Measurements from ENCODE around the gene SCN4B. TPM values are rescaled to one million over a fixed set of nuclear protein-coding genes. Genes with fewer than 3 reads are reported as not detected.

The SCN4B gene
- total RNA-seq, 2 experiments from 2014 or later: not detected

DNA sequence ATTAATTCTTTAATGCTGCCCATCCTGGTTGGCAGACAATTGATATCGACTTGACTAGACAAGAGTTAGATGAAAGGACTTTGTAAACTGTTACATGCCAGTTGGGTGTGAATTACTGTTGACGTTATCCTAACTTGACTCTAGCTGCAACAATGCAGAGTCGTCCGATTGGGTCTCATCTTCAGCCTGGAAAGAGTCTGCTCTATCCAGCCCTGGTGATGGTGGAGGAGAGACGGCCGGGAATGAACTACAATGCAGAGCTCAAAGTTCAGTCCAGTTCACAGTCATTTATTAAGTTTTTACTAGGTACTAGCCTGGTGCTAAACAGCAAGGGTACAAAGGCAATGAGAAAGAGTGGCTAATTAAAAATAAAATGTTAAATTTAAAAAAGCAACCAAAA, 60.9 kb downstream of the SCN4B start:
- peaks cover 14 to 15% of the 10 kb centered on the region in 2 experiments for H3K9me3 ChIP-seq (ENCODE audit: control insufficient read depth in 1 of 2, insufficient read depth in 1 of 2, low read length in 2 of 2)
- H3K27me3 Mint-ChIP-seq: peaks cover 10% of the 10 kb centered on the region
- intact Hi-C loops (cut with DNase I, micrococcal nuclease): no loop called here
- H3K4me1 ChIP-seq (ENCODE audit: insufficient read depth, low read length): no peaks in the 10 kb centered on the region
- no peak overlapping the region for H3K27ac Mint-ChIP-seq
- no peak for DNase-seq
- TF ChIP-seq, protein P1, sequence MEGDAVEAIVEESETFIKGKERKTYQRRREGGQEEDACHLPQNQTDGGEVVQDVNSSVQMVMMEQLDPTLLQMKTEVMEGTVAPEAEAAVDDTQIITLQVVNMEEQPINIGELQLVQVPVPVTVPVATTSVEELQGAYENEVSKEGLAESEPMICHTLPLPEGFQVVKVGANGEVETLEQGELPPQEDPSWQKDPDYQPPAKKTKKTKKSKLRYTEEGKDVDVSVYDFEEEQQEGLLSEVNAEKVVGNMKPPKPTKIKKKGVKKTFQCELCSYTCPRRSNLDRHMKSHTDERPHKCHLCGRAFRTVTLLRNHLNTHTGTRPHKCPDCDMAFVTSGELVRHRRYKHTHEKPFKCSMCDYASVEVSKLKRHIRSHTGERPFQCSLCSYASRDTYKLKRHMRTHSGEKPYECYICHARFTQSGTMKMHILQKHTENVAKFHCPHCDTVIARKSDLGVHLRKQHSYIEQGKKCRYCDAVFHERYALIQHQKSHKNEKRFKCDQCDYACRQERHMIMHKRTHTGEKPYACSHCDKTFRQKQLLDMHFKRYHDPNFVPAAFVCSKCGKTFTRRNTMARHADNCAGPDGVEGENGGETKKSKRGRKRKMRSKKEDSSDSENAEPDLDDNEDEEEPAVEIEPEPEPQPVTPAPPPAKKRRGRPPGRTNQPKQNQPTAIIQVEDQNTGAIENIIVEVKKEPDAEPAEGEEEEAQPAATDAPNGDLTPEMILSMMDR (IDR thresholded peaks at IDR 0.05): no peak
- ChIA-PET POLR2A (no interaction called here), CTCF (interaction anchor here (1.4 kb wide), 1 partner anchor 9 kb away, joined by 3 read pairs; no protein-coding TSS in a partner anchor)
- ATAC-seq (ENCODE audit: poor library complexity): no peak
- H3K27me3 ChIP-seq (ENCODE audit: control insufficient read depth in 1 of 2, insufficient read depth in 2 of 2, low read length in 2 of 2): peaks cover 3 to 7% of the 10 kb centered on the region in 2 experiments
- H3K4me3 Mint-ChIP-seq: no peak overlapping the region
- H3K27ac ChIP-seq (ENCODE audit: low read depth in 1 of 2, low read length in 2 of 2): no peak overlapping the region
- no peaks in the 10 kb centered on the region for H3K36me3 ChIP-seq (ENCODE audit: insufficient read depth, low read length)
- no peaks in the 10 kb centered on the region for H3K4me1 Mint-ChIP-seq (ENCODE audit: low read depth)
- H3K4me3 ChIP-seq (ENCODE audit: low read length): no peak overlapping the region
- H3K9me3 Mint-ChIP-seq: peaks cover 2% of the 10 kb centered on the region
- H3K36me3 Mint-ChIP-seq (ENCODE audit: low read depth): no peaks in the 10 kb centered on the region

DNA sequence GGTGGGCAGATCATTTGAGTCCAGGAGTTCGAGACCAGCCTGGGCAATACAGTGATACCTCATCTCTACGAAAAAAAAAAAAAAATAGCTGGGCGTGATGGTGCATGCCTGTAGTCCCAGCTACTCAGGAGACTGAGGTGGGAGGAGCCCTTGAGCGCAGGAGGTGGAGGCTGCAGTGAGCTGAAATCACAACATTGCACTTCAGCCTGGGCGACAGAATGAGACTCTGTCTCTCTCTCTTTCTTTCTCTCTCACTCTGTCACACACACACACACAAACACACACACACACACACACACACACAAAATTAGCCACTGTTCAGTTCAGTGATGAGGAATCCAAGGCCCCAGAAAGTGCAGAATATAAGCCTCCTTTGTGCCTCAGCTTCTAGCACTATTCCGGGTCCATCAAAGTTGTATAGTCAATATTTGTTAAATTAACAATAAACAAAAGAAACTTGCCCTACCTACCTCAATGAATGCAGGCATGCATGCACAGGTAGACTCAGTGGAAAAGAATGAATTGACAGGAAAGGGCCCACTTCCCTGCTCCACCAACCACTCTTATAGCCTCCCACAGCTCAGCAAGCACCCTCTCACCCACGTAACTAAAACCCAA, 62.0 kb downstream of the SCN4B start:
- H3K36me3 Mint-ChIP-seq (ENCODE audit: low read depth): no peaks in the 10 kb centered on the region
- no peak overlapping the region for H3K4me3 ChIP-seq (ENCODE audit: low read length)
- no peaks in the 10 kb centered on the region for H3K36me3 ChIP-seq (ENCODE audit: insufficient read depth, low read length)
- ChIA-PET POLR2A (no interaction called here), CTCF (no interaction called here)
- no peak overlapping the region for H3K4me3 Mint-ChIP-seq
- H3K27ac ChIP-seq (ENCODE audit: low read depth in 1 of 2, low read length in 2 of 2): no peak overlapping the region
- peaks cover 10% of the 10 kb centered on the region for H3K27me3 Mint-ChIP-seq
- peaks cover 3 to 8% of the 10 kb centered on the region in 2 experiments for H3K27me3 ChIP-seq (ENCODE audit: control insufficient read depth in 1 of 2, insufficient read depth in 2 of 2, low read length in 2 of 2)
- H3K9me3 Mint-ChIP-seq: peaks cover 2% of the 10 kb centered on the region
- DNase-seq (no peak), ATAC-seq (ENCODE audit: poor library complexity) (no peak)
- TF ChIP-seq, protein P1 (IDR thresholded peaks at IDR 0.05): no peak
- H3K4me1 ChIP-seq (ENCODE audit: insufficient read depth, low read length): no peaks in the 10 kb centered on the region
- intact Hi-C loops (cut with DNase I, micrococcal nuclease): no loop called here
- H3K27ac Mint-ChIP-seq: no peak overlapping the region
- H3K9me3 ChIP-seq (ENCODE audit: control insufficient read depth in 1 of 2, insufficient read depth in 1 of 2, low read length in 2 of 2): peaks cover 19 to 22% of the 10 kb centered on the region in 2 experiments
- H3K4me1 Mint-ChIP-seq (ENCODE audit: low read depth): no peaks in the 10 kb centered on the region

DNA sequence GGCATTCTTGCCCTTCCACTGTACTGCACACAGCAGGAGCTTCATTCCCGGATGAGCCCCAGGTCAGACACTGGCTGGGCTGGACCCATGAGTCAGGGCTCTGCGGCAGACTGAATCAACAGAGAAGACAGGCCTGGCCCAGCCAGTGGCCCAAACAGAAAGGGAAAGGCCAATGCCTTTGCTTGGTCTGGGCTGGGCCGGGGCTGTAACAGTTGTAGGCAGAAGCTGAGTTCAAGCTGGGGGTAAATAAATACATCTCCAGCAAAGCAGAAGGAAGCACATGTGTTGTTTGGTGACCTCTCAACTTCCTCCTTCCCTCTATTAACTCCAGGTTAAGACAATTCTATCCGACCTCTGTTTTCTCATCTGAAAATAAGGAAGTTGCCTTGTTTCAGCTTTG, 64.1 kb downstream of the SCN4B start:
- no peaks in the 10 kb centered on the region for H3K36me3 ChIP-seq (ENCODE audit: insufficient read depth, low read length)
- DNase-seq: peak in 3 of 14 experiments; percentile 21 to 65 (median 50)
- H3K27ac ChIP-seq (ENCODE audit: low read depth in 1 of 2, low read length in 2 of 2): no peak overlapping the region
- Mint-ChIP-seq H3K4me1 (ENCODE audit: low read depth) (no peaks in the 10 kb centered on the region), H3K4me3 (no peak overlapping the region), H3K27me3 (peaks cover 10% of the 10 kb centered on the region), H3K27ac (no peak overlapping the region), H3K9me3 (peaks cover 2% of the 10 kb centered on the region), H3K36me3 (ENCODE audit: low read depth) (no peaks in the 10 kb centered on the region)
- intact Hi-C loops (cut with DNase I, micrococcal nuclease): no loop called here
- TF ChIP-seq, protein P1 (IDR thresholded peaks at IDR 0.05): no peak
- peaks cover 3 to 8% of the 10 kb centered on the region in 2 experiments for H3K27me3 ChIP-seq (ENCODE audit: control insufficient read depth in 1 of 2, insufficient read depth in 2 of 2, low read length in 2 of 2)
- no peak overlapping the region for H3K4me3 ChIP-seq (ENCODE audit: low read length)
- ChIA-PET CTCF (no interaction called here), POLR2A (no interaction called here)
- H3K9me3 ChIP-seq (ENCODE audit: control insufficient read depth in 1 of 2, insufficient read depth in 1 of 2, low read length in 2 of 2): peaks cover 19 to 22% of the 10 kb centered on the region in 2 experiments
- H3K4me1 ChIP-seq (ENCODE audit: insufficient read depth, low read length): no peaks in the 10 kb centered on the region
- ATAC-seq (ENCODE audit: poor library complexity): no peak
